HCT116 (cell line): ENCODE results near the gene LSM7.

Source experiments
- CTCF ChIP-seq, 3 experiments: fragments of 200-600 bp in 1 of 3; sonication (generic) in 1 of 3; IDR thresholded peaks in 2 of 3; conservative IDR thresholded peaks in 1 of 3; 2 replicates each; pipeline ENCODE4 v1.5.1; 2012 to 2017; ENCODE audit warnings: low read depth in 2 of 3, low read length in 2 of 3, antibody characterized with exemption in 1 of 3, borderline replicate concordance in 1 of 3, control low read depth in 1 of 3, mild to moderate bottlenecking in 1 of 3, mixed read lengths in 1 of 3, mixed run types in 1 of 3, moderate library complexity in 1 of 3; ENCODE audit not compliant: insufficient read depth in 1 of 3
- EGR1 ChIP-seq: IDR thresholded peaks from 2 replicates; pipeline ENCODE4 v1.6.1; 2012; ENCODE audit warnings: low read depth
- ELF1 ChIP-seq: IDR thresholded peaks from 2 replicates; pipeline ENCODE4 v1.6.1; 2012; ENCODE audit warnings: low read depth, borderline replicate concordance
- JUND ChIP-seq: IDR thresholded peaks from 2 replicates; pipeline ENCODE4 v1.6.1; 2012
- POLR2AphosphoS5 ChIP-seq: IDR thresholded peaks from 2 replicates; pipeline ENCODE4 v1.6.1; 2011; ENCODE audit warnings: mild to moderate bottlenecking, low read depth, low read length, moderate library complexity
- RAD21 ChIP-seq: IDR thresholded peaks from 2 replicates; pipeline ENCODE4 v1.6.1; 2012; ENCODE audit warnings: low read depth, mild to moderate bottlenecking
- REST ChIP-seq: IDR thresholded peaks from 2 replicates; pipeline ENCODE4 v1.6.1; 2012; ENCODE audit warnings: low read depth
- SP1 ChIP-seq: IDR thresholded peaks from 2 replicates; pipeline ENCODE4 v1.6.1; 2012; ENCODE audit warnings: low read depth

GRCh38 chr19:2286402-2287140 lies 41.8 kb downstream of the LSM7 start:
- TF ChIP-seq CTCF (IDR thresholded peaks at IDR 0.05 in 2 of 3, conservative IDR thresholded peaks at IDR 0.05 in 1 of 3; ENCODE audit: borderline replicate concordance in 1 of 3, insufficient read depth in 1 of 3, low read depth in 2 of 3, low read length in 2 of 3) (no peak), RAD21 (no peak), SP1 (no peak), REST (no peak), EGR1 (no peak), JUND (no peak), POLR2AphosphoS5 (no peak), ELF1 (no peak)
